T-helper 17 cell (primary cell): ENCODE results near the gene OR5C1. TPM values are rescaled to one million over a fixed set of nuclear protein-coding genes. Genes with fewer than 3 reads are reported as not detected.

ENCODE experiments used
- ATAC-seq: fragments of 150-1000 bp; cut with Tn5 transposase; 2 replicates; pipeline ENCODE4 v1.10.0; 2021; ENCODE audit warnings: mild to moderate bottlenecking, moderate library complexity
- DNase-seq, 3 donors: peaks; one replicate each; pipeline versions ENCODE4 v3.0.0 to v3.0.0-alpha.2; 2020 to 2021
- H3K9me3 ChIP-seq: one replicate; pipeline ENCODE4 v1.7.0; 2013; ENCODE audit warnings: low read length, mild to moderate bottlenecking; ENCODE audit not compliant: control insufficient read depth, poor library complexity, severe bottlenecking
- H3K27ac Mint-ChIP-seq: one replicate; pipeline ENCODE4 v1.8.0; 2022; ENCODE audit warnings: mild to moderate bottlenecking, moderate library complexity, mixed read lengths
- H3K27me3 Mint-ChIP-seq: one replicate; pipeline ENCODE4 v1.8.0; 2022; ENCODE audit warnings: mixed read lengths
- H3K36me3 Mint-ChIP-seq: one replicate; pipeline ENCODE4 v1.8.0; 2022; ENCODE audit warnings: low read depth, mixed read lengths
- H3K4me1 Mint-ChIP-seq: one replicate; pipeline ENCODE4 v1.8.0; 2022; ENCODE audit warnings: mild to moderate bottlenecking, mixed read lengths
- H3K4me3 Mint-ChIP-seq: one replicate; pipeline ENCODE4 v1.8.0; 2022; ENCODE audit warnings: mild to moderate bottlenecking, moderate library complexity, mixed read lengths
- total RNA-seq, 4 donors: library from RNA in 2 of 4; stranded (reverse) in 2 of 4; gene quantifications; one replicate each; pipeline ENCODE4 v1.2.3 and lab custom pipeline; 2022 to 2026

The OR5C1 gene
- total RNA-seq, result not detected
- total RNA-seq (lab: John Stamatoyannopoulos, UW), result 0 reads per million in 2 donors

- H3K27ac Mint-ChIP-seq, result no peak within 1 kb of the TSS
- H3K9me3 ChIP-seq, result no peaks in the 10 kb centered on the region
- H3K27me3 Mint-ChIP-seq, result no peaks in the 10 kb centered on the region
- DNase-seq (no peak), ATAC-seq (no peak)
- peaks cover 2% of the 10 kb centered on the region for H3K4me1 Mint-ChIP-seq
- peaks cover 7% of the 10 kb centered on the region for H3K36me3 Mint-ChIP-seq
- H3K4me3 Mint-ChIP-seq, result no peak within 1 kb of the TSS
Observed at GRCh38 chr9:122788831-122789230, at the start of gene OR5C1. Gene OR5C1, plus strand, starts transcription at chr9:122788933. Its CDS starts 0 bp downstream, at chr9:122788933.

GRCh38 chr9:122742003-122742402 lies 46.7 kb upstream of the OR5C1 start, which contains the start of gene OR1L6:
Gene OR1L6, plus strand, starts transcription at chr9:122742303. Its CDS starts 7,545 bp downstream, at chr9:122749848.
- DNase-seq, result no peak
- no peaks in the 10 kb centered on the region for H3K4me1 Mint-ChIP-seq
- no peak within 1 kb of the TSS for H3K27ac Mint-ChIP-seq
- no peaks in the 10 kb centered on the region for H3K9me3 ChIP-seq
- peaks cover 2% of the 10 kb centered on the region for H3K36me3 Mint-ChIP-seq
- no peaks in the 10 kb centered on the region for H3K27me3 Mint-ChIP-seq
- no peak within 1 kb of the TSS for H3K4me3 Mint-ChIP-seq
- no peak for ATAC-seq

DNA sequence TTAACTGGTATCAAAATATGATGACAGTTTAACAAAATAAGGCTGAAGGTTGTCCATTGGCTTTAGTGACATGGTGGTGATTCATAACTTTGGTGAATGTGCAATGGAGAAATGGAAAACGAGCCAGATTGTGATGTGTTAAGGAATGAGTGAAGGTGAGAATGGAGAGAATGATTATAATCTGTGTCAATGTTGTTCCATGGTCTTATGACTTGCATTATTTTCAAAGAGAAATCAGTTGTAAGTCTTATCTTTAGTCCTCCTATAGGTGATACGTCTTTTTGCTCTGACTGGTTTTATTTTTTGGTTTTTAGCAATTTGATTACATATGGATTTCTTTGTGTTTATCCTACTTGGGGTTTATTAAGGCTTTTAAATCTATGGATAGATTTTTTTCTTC lies 33.9 kb upstream of the OR5C1 start:
- peaks cover 3% of the 10 kb centered on the region for H3K9me3 ChIP-seq
- Mint-ChIP-seq H3K27me3 (no peaks in the 10 kb centered on the region), H3K4me3 (no peak overlapping the region), H3K4me1 (no peaks in the 10 kb centered on the region), H3K27ac (no peak overlapping the region), H3K36me3 (peaks cover under 1% of the 10 kb centered on the region)
- no peak for DNase-seq
- ATAC-seq, result no peak

DNA sequence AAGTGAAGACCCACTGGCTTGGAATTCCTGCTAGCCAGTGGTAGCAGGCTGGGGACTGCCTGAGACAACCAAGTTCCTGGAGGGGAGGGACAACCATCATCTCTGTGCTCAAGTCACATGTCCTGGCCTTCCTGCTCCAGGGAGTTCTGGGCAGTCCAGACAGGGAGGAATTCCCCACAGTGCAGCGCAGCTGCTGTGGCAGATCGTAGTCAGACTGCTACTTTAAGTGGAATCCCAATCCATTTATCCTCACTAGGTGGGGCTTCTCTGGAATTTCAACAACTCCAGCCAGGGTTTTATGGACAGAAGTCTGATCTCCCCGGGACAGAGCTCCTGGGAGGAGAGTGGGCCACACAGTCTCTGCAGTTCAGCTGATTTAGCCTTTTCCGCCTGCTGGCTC lies 20.9 kb upstream of the OR5C1 start:
- Mint-ChIP-seq H3K4me1 (no peaks in the 10 kb centered on the region), H3K27me3 (no peaks in the 10 kb centered on the region), H3K36me3 (no peaks in the 10 kb centered on the region), H3K27ac (no peak overlapping the region), H3K4me3 (no peak overlapping the region)
- DNase-seq (no peak), ATAC-seq (no peak)
- no peaks in the 10 kb centered on the region for H3K9me3 ChIP-seq

- ATAC-seq (no peak), DNase-seq (no peak)
- H3K9me3 ChIP-seq, result no peaks in the 10 kb centered on the region
- Mint-ChIP-seq H3K4me1 (no peaks in the 10 kb centered on the region), H3K36me3 (no peaks in the 10 kb centered on the region), H3K4me3 (no peak overlapping the region), H3K27me3 (peaks cover 6% of the 10 kb centered on the region), H3K27ac (no peak overlapping the region)
Observed at GRCh38 chr9:122777052-122777451, 11.7 kb upstream of the OR5C1 start.

DNA sequence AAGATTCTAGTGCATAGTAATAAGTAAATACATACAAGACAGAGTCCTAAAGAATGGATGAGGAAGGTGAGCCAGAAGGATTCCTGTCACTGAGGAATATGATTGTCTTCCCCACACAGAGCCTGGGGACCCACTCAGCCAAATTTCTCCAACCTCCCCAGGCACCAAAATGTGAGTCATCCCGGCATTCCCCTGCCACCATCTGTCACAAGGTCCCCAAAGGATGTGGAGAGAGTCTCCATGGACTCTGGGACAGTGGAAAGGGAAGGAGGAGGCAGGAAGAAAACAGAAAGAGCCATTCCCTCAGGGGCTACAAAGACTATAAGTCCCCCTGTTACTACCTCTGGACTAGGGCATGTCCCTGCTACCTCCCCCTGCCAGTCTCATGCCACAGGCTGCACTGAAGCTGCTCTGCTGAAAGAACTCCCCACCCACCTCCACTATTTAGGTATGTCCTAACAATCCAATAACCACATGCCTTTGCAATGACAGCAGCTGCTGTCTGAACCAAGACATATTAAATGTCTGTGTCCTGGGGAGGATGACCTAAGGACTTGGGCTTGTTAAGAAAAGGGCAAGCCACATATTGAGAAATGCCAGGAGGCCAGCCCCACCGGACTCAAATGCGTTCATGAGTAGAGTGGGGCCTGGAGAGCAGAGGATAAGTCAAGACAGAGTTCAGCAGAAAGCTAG lies 10.7 kb upstream of the OR5C1 start:
- H3K4me3 Mint-ChIP-seq, result no peak overlapping the region
- no peak overlapping the region for H3K27ac Mint-ChIP-seq
- no peaks in the 10 kb centered on the region for H3K9me3 ChIP-seq
- DNase-seq (no peak), ATAC-seq (no peak)
- peaks cover under 1% of the 10 kb centered on the region for H3K4me1 Mint-ChIP-seq
- H3K27me3 Mint-ChIP-seq, result peaks cover 6% of the 10 kb centered on the region
- no peaks in the 10 kb centered on the region for H3K36me3 Mint-ChIP-seq

- H3K4me1 Mint-ChIP-seq, result peaks cover 3% of the 10 kb centered on the region
- no peak overlapping the region for H3K4me3 Mint-ChIP-seq
- peaks cover 6% of the 10 kb centered on the region for H3K27me3 Mint-ChIP-seq
- no peaks in the 10 kb centered on the region for H3K36me3 Mint-ChIP-seq
- no peaks in the 10 kb centered on the region for H3K9me3 ChIP-seq
- ATAC-seq (no peak), DNase-seq (no peak)
- H3K27ac Mint-ChIP-seq, result no peak overlapping the region
Observed at GRCh38 chr9:122779181-122779580, 9.6 kb upstream of the OR5C1 start.

DNA sequence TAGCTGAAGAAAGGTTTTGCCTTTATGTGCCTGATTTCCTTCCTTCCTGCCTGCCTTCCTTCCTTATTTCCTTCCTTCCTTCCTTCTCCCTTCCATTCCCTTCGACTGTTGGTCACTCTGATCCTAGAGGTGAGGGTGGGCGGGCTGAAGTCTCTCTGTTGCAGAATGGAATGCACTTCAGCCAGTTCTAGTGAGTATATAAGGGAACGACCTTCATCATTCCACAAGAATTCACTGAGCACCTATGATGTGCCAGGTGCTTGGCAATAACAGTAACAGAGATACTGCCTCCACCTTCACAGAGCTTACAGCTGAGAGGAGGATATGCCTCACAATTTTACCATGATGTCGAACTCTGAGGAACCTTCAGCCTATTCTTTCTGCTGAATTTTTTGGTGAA lies 8.7 kb upstream of the OR5C1 start:
- no peak for DNase-seq
- no peak overlapping the region for H3K4me3 Mint-ChIP-seq
- peaks cover 6% of the 10 kb centered on the region for H3K27me3 Mint-ChIP-seq
- H3K9me3 ChIP-seq, result no peaks in the 10 kb centered on the region
- ATAC-seq, result no peak
- H3K4me1 Mint-ChIP-seq, result peaks cover 3% of the 10 kb centered on the region
- H3K27ac Mint-ChIP-seq, result no peak overlapping the region
- no peaks in the 10 kb centered on the region for H3K36me3 Mint-ChIP-seq

DNA sequence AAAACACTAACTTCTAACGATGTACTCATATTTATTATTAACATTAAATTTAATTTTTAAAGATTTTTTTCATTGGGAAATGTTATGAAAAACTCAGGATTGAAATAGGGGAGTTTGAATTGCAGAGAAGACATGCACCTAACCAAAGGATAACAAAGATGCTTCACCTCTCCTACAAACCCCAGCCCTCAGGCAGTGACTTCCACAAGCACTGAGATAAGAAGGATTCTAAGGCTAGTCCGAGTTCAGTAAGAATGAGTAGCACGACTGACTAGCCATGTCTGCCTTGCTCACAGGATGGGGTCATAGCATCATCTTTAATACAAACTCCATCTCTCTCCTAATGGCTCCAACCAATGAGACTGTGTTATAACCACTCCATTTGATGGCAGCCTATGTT lies 7.1 kb upstream of the OR5C1 start:
- Mint-ChIP-seq H3K27me3 (peaks cover 6% of the 10 kb centered on the region), H3K36me3 (no peaks in the 10 kb centered on the region), H3K4me1 (peaks cover 3% of the 10 kb centered on the region), H3K27ac (no peak overlapping the region), H3K4me3 (no peak overlapping the region)
- no peaks in the 10 kb centered on the region for H3K9me3 ChIP-seq
- DNase-seq (no peak), ATAC-seq (no peak)

DNA sequence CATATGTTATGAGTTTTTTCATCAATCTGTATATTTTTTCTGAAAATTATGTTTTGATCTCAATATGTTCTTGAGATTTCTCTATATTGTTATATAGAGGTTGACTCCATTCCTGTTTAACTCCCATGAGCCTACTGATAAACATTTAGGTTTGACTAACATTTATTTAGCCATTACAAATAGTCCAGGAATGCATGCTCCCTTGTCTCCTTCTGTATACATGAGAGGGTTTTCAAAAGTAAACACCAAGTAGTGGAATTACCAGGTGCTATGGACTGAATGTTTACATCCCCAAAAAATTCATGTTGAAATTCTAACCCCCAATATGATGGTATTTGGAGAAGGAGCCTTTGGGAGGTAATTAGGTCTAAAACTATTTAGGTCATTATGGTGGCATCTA lies 3.5 kb upstream of the OR5C1 start:
- peaks cover 5% of the 10 kb centered on the region for H3K36me3 Mint-ChIP-seq
- no peaks in the 10 kb centered on the region for H3K27me3 Mint-ChIP-seq
- H3K27ac Mint-ChIP-seq, result no peak overlapping the region
- no peaks in the 10 kb centered on the region for H3K9me3 ChIP-seq
- DNase-seq, result no peak
- ATAC-seq, result no peak
- no peak overlapping the region for H3K4me3 Mint-ChIP-seq
- peaks cover 3% of the 10 kb centered on the region for H3K4me1 Mint-ChIP-seq

- DNase-seq, result no peak
- Mint-ChIP-seq H3K36me3 (peaks cover 6% of the 10 kb centered on the region), H3K4me1 (peaks cover 4% of the 10 kb centered on the region), H3K27me3 (no peaks in the 10 kb centered on the region), H3K4me3 (no peak overlapping the region), H3K27ac (no peak overlapping the region)
- ATAC-seq, result no peak
- no peaks in the 10 kb centered on the region for H3K9me3 ChIP-seq
Observed at GRCh38 chr9:122786338-122786737, 2.4 kb upstream of the OR5C1 start.

DNA sequence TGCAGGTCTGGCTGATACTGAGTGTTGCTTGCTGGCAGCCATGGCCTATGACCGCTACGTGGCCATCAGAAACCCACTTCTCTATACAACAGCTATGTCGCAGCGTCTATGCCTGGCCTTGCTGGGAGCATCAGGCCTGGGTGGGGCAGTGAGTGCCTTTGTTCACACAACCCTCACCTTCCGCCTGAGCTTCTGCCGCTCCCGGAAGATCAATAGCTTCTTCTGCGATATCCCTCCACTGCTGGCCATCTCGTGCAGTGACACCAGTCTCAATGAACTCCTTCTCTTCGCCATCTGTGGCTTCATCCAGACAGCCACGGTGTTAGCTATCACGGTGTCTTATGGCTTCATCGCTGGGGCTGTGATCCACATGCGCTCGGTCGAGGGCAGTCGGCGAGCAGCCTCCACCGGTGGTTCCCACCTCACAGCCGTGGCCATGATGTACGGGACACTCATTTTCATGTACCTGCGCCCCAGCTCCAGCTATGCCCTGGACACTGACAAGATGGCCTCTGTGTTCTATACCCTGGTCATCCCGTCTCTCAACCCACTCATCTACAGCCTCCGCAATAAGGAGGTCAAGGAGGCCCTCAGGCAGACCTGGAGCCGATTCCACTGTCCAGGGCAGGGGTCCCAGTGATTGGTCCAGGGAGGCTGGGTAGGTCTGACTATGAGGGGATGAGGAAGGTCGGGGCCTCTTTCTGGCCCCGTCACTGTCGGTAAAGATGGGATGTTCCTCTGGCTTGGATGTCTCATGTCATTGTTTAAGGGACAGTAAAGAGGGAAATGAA lies 718 bp downstream of the OR5C1 start:
- H3K4me1 Mint-ChIP-seq, result peaks cover 2% of the 10 kb centered on the region
- H3K27me3 Mint-ChIP-seq, result no peaks in the 10 kb centered on the region
- no peak for ATAC-seq
- no peak for DNase-seq
- peaks cover 7% of the 10 kb centered on the region for H3K36me3 Mint-ChIP-seq
- no peak overlapping the region for H3K4me3 Mint-ChIP-seq
- no peak overlapping the region for H3K27ac Mint-ChIP-seq
- no peaks in the 10 kb centered on the region for H3K9me3 ChIP-seq

- ATAC-seq (no peak), DNase-seq (no peak)
- H3K4me3 Mint-ChIP-seq, result no peak overlapping the region
- H3K9me3 ChIP-seq, result no peaks in the 10 kb centered on the region
- no peaks in the 10 kb centered on the region for H3K27me3 Mint-ChIP-seq
- peaks cover 7% of the 10 kb centered on the region for H3K36me3 Mint-ChIP-seq
- peaks cover 2% of the 10 kb centered on the region for H3K4me1 Mint-ChIP-seq
- no peak overlapping the region for H3K27ac Mint-ChIP-seq
Observed at GRCh38 chr9:122791872-122792669, 3.3 kb downstream of the OR5C1 start.
